Upper lobe of left lung (tissue), 4 donors: Measurements from ENCODE around the gene SULT1E1.

Source experiments
- EP300 ChIP-seq, 4 donors: sonication (generic); formaldehyde crosslinking; IDR thresholded peaks; one replicate each; pipeline ENCODE4 v1.5.1; 2017; ENCODE audit warnings: antibody characterized with exemption in 4 of 4, control low read depth in 2 of 4
- POLR2A ChIP-seq, 4 donors: fragments of 450-650 bp; IDR thresholded peaks; one replicate each; pipeline ENCODE4 v1.5.1; 2016 to 2017; ENCODE audit warnings: antibody characterized with exemption in 4 of 4, mild to moderate bottlenecking in 2 of 4
- POLR2AphosphoS5 ChIP-seq, 2 donors: sonication (generic); formaldehyde crosslinking; IDR thresholded peaks; one replicate each; pipeline ENCODE4 v1.5.1; 2017; ENCODE audit warnings: antibody characterized with exemption in 2 of 2
- TF ChIP-seq, protein P1 (sequence below), 6 experiments: fragments of 450-650 bp in 4 of 6; fragments of 200-600 bp in 2 of 6; sonication (generic) in 2 of 6; IDR thresholded peaks; one replicate each; pipeline ENCODE4 v1.5.1; 2016 to 2019; ENCODE audit warnings: antibody characterized with exemption in 6 of 6

DNA sequence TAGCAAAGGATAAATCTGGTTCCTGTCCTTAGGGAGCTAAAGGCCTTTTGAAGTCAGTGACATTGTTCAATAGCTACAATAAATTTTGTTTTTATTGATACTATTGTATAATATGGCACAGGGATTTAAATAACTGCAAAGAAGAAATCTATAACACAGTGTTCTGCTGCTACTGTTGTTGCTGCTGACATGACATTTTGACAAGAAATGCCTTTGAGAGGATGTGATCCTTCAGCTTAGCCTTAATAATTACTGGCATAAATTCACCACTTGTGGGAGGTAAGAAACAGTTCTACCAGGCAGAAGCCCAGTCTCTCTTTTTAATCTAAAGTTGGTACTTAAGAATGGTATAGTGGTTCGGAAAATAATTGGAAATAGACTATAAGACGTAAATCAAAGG is 4.1 kb downstream of the SULT1E1 start:
- no peak for TF ChIP-seq POLR2A (IDR thresholded peaks at IDR 0.05)
- TF ChIP-seq, protein P1, sequence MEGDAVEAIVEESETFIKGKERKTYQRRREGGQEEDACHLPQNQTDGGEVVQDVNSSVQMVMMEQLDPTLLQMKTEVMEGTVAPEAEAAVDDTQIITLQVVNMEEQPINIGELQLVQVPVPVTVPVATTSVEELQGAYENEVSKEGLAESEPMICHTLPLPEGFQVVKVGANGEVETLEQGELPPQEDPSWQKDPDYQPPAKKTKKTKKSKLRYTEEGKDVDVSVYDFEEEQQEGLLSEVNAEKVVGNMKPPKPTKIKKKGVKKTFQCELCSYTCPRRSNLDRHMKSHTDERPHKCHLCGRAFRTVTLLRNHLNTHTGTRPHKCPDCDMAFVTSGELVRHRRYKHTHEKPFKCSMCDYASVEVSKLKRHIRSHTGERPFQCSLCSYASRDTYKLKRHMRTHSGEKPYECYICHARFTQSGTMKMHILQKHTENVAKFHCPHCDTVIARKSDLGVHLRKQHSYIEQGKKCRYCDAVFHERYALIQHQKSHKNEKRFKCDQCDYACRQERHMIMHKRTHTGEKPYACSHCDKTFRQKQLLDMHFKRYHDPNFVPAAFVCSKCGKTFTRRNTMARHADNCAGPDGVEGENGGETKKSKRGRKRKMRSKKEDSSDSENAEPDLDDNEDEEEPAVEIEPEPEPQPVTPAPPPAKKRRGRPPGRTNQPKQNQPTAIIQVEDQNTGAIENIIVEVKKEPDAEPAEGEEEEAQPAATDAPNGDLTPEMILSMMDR (IDR thresholded peaks at IDR 0.05): no peak
- no peak for TF ChIP-seq EP300 (IDR thresholded peaks at IDR 0.05)
- TF ChIP-seq POLR2AphosphoS5 (IDR thresholded peaks at IDR 0.05): no peak
